ENCODE data around the gene LMO7. TPM values are rescaled to one million over a fixed set of nuclear protein-coding genes. Genes with fewer than 3 reads are reported as not detected.
"Not testable (repeated sequence)": the region's sequence is repeated elsewhere in the genome, so short reads cannot be mapped to it uniquely, and the experiment has no call there.

LMO7 gene
- total RNA-seq, 1 donor from 2014 or later: 446 TPM

DNA sequence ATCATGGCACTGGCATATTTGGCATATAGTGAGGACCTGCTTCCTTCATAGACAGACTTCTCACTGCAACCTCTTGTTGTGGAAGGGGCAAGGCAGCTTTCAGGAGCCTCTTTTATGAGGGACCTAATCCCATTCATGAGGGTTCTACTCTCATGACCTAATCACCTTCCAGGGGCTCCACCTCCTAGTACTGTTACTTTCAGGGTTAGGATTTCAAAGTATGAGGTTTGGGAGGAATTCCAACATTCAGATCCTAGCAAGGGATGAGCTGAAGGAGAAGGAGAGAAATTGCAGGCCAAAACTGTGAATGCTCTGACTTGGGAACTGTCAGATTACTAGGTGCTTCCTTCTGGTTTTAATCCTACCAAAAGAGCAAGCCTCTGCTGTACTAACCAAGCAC is 87.8 kb downstream of the LMO7 start:
- intact Hi-C loops (cut with micrococcal nuclease): no loop called here
- TF ChIP-seq, protein P1, sequence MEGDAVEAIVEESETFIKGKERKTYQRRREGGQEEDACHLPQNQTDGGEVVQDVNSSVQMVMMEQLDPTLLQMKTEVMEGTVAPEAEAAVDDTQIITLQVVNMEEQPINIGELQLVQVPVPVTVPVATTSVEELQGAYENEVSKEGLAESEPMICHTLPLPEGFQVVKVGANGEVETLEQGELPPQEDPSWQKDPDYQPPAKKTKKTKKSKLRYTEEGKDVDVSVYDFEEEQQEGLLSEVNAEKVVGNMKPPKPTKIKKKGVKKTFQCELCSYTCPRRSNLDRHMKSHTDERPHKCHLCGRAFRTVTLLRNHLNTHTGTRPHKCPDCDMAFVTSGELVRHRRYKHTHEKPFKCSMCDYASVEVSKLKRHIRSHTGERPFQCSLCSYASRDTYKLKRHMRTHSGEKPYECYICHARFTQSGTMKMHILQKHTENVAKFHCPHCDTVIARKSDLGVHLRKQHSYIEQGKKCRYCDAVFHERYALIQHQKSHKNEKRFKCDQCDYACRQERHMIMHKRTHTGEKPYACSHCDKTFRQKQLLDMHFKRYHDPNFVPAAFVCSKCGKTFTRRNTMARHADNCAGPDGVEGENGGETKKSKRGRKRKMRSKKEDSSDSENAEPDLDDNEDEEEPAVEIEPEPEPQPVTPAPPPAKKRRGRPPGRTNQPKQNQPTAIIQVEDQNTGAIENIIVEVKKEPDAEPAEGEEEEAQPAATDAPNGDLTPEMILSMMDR (IDR thresholded peaks at IDR 0.05; ENCODE audit: borderline replicate concordance): no peak
- H3K4me3 ChIP-seq: no peak overlapping the region
- H3K27ac ChIP-seq (replicated peaks): no peak overlapping the region
- H3K27me3 ChIP-seq (ENCODE audit: low read depth): no peaks in the 10 kb centered on the region
- H3K4me1 ChIP-seq: peaks cover 5% of the 10 kb centered on the region
- no peak for DNase-seq
- no peaks in the 10 kb centered on the region for H3K36me3 ChIP-seq
- no peaks in the 10 kb centered on the region for H3K9me3 ChIP-seq (replicated peaks)

DNA sequence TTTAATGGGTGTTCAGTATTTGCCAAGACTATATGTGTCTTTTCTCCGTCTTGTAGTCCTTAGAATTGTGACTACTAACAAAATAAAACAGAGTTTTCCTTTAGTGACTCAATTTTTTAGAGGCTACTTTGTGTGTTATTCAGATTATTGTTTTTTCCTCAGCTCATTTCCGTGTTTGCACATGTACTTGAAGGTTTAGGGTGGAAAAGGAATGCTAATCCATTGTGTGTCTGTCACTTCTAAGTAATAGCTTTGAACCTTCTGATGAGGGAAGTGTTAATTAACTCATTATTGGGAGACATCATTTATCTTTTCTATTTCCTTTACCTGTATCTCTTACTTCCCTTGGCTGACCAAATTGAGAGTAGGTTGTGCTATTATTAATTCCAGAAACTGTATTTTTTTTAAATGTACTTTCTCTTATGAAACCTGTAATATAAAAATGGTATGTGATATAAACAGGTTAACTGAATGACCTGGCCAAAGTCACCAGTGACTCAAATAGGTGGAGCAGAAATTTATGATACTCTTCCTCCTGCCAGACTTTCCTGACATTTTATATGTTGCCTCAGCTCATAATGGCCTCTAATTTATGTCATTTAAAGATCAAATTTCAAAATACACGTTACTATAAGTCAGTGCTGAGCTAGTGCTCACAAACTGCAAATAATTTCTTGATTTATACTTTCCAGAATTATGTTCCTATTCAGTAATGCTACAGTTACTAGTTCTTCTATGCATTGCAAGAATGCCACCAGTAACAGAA is 88.8 kb downstream of the LMO7 start:
- intact Hi-C loops (cut with micrococcal nuclease): no loop called here

DNA sequence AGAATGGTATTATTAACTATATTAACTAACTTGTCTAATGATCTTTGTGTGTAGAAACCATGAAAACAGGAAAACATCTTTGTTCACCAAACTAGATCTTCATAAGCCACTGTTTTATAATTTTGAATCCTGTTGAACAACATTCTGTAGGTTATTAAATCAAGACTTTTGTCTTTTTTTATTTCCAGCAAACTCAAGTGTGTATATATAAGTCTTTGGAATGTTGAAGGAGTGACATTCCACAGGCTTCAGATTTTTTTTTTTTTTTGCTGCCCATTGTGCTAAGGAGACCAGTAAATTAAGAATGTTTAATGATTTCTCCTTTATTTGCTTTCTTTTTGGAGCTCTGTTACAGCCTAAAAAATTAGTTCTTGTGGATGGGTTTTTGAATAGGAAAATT is 89.6 kb downstream of the LMO7 start:
- Histone ChIP-seq H3K27ac (replicated peaks) (no peak overlapping the region), H3K9me3 (replicated peaks) (no peaks in the 10 kb centered on the region), H3K4me1 (peaks cover 5% of the 10 kb centered on the region), H3K36me3 (no peaks in the 10 kb centered on the region), H3K27me3 (ENCODE audit: low read depth) (no peaks in the 10 kb centered on the region), H3K4me3 (no peak overlapping the region)
- intact Hi-C loops (cut with micrococcal nuclease): no loop called here
- no peak for DNase-seq
- TF ChIP-seq, protein P1 (IDR thresholded peaks at IDR 0.05; ENCODE audit: borderline replicate concordance): no peak

More for the DNA sequence above, 88.8 kb downstream of the LMO7 start:
- Histone ChIP-seq H3K4me1 (peaks cover 5% of the 10 kb centered on the region), H3K9me3 (replicated peaks) (no peaks in the 10 kb centered on the region), H3K27ac (replicated peaks) (no peak overlapping the region), H3K36me3 (no peaks in the 10 kb centered on the region), H3K27me3 (ENCODE audit: low read depth) (no peaks in the 10 kb centered on the region), H3K4me3 (no peak overlapping the region)
- TF ChIP-seq, protein P1 (IDR thresholded peaks at IDR 0.05; ENCODE audit: borderline replicate concordance): no peak
- no peak for DNase-seq

DNA sequence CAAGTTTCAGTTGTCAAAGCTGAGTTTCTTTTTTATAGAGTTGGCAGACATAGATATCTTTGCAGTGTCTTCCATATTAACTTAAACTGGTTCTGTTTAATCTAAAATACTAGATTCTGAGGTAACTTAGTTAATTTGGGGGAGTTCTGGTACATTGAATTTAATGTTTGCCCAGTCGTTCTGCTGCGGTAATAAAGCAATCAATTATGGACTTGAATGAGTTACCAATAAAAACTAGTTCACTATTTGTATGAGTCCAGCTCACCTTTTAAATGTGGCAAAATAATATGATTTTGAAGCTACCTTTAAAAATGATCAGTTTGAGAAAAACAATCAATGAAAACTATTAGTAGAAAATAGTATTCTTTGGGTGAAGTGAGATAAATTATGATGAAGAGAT is 90.2 kb downstream of the LMO7 start:
- no peak for DNase-seq
- Histone ChIP-seq H3K27ac (replicated peaks) (no peak overlapping the region), H3K36me3 (no peaks in the 10 kb centered on the region), H3K4me3 (no peak overlapping the region), H3K27me3 (ENCODE audit: low read depth) (no peaks in the 10 kb centered on the region), H3K9me3 (replicated peaks) (peaks cover 4% of the 10 kb centered on the region), H3K4me1 (peaks cover 5% of the 10 kb centered on the region)
- TF ChIP-seq, protein P1 (IDR thresholded peaks at IDR 0.05; ENCODE audit: borderline replicate concordance): no peak
- intact Hi-C loops (cut with micrococcal nuclease): no loop called here

DNA sequence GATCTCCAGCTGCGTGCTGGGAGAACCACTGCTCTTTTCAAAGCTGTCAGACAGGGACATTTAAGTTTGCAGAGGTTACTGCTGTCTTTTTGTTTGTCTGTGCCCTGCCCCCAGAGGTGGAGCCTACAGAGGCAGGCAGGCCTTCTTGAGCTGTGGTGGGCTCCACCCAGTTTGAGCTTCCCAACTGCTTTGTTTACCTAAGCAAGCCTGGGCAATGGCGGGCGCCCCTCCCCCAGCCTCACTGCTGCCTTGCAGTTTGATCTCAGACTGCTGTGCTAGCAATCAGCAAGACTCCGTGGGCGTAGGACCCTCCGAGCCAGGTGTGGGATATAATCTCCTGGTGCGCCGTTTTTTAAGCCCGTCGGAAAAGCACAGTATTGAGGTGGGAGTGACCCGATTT is 97.0 kb downstream of the LMO7 start:
- H3K4me1 ChIP-seq; intact Hi-C loops (cut with micrococcal nuclease); H3K4me3 ChIP-seq; H3K36me3 ChIP-seq; DNase-seq; H3K27me3 ChIP-seq (ENCODE audit: low read depth); H3K9me3 ChIP-seq (replicated peaks); H3K27ac ChIP-seq (replicated peaks): not testable (repeated sequence)

DNA sequence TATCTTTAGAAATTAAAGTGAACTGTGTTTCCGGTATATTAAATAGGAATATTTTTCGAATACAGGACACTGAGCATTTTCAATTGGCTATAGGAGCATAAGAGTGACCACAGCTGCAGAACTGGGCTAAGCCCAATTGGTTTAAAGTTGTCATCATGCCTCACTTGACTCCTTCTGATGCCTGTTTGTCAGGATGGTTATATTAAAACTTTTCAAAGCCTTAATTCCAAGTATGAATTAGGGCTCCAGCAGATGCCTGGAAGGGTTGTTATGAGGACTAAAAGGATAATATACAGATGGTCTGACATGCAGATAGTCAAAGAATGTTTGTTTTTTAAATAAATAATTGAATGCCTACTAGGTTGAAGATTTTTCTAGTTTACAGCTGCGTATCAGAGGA is 100.0 kb downstream of the LMO7 start:
- Histone ChIP-seq H3K4me3 (no peak overlapping the region), H3K4me1 (peaks cover 3% of the 10 kb centered on the region), H3K27ac (replicated peaks) (no peak overlapping the region), H3K36me3 (no peaks in the 10 kb centered on the region), H3K9me3 (replicated peaks) (peaks cover 5% of the 10 kb centered on the region), H3K27me3 (ENCODE audit: low read depth) (no peaks in the 10 kb centered on the region)
- TF ChIP-seq, protein P1 (IDR thresholded peaks at IDR 0.05; ENCODE audit: borderline replicate concordance): no peak
- DNase-seq: no peak
- intact Hi-C loops (cut with micrococcal nuclease): no loop called here

Measured in left ventricle myocardium inferior (tissue), 1 donor.